Natural killer cell (primary cell): ENCODE data around the gene GOLGA6A. TPM values are rescaled to one million over a fixed set of nuclear protein-coding genes. Genes with fewer than 3 reads are reported as not detected.
A peak's percentile ranks its signal among the peaks of the same experiment; 100 is the strongest.
"Not testable (repeated sequence)": the region's sequence is repeated elsewhere in the genome, so short reads cannot be mapped to it uniquely, and the experiment has no call there.

Source experiments
- ATAC-seq, 3 donors: fragments of 150-1000 bp in 2 of 3; fragments of 200-7000 bp in 1 of 3; cut with Tn5 transposase; 1 replicate in 1 of 3; 2 replicates in 2 of 3; pipeline ENCODE4 v1.10.0; 2021; ENCODE audit warnings: mild to moderate bottlenecking in 2 of 3, moderate library complexity in 2 of 3
- DNase-seq, 2 donors: peaks; one replicate each; pipeline versions ENCODE4 v3.0.0 to v3.0.0-alpha.2; 2013 to 2021; ENCODE audit warnings: mixed read lengths in 1 of 2
- H3K27ac ChIP-seq: one replicate; pipeline ENCODE4 v1.5.1; 2013; ENCODE audit warnings: mild to moderate bottlenecking, low read length
- H3K27me3 ChIP-seq: one replicate; pipeline ENCODE4 v1.6.1; 2013; ENCODE audit warnings: low read length; ENCODE audit not compliant: control insufficient read depth, insufficient read depth
- H3K36me3 ChIP-seq: one replicate; pipeline ENCODE4 v1.6.1; 2013; ENCODE audit warnings: low read length; ENCODE audit not compliant: control insufficient read depth, insufficient read depth
- H3K4me1 ChIP-seq: one replicate; pipeline ENCODE4 v1.6.1; 2013; ENCODE audit warnings: low read length; ENCODE audit not compliant: control insufficient read depth, insufficient read depth
- H3K4me3 ChIP-seq: one replicate; pipeline ENCODE4 v1.5.1; 2013; ENCODE audit warnings: low read length
- H3K9me3 ChIP-seq: one replicate; pipeline ENCODE4 v1.6.1; 2013; ENCODE audit warnings: low read length; ENCODE audit not compliant: control insufficient read depth, insufficient read depth
- H3K27ac Mint-ChIP-seq, 2 donors: one replicate each; pipeline ENCODE4 v1.8.0; 2022; ENCODE audit warnings: mild to moderate bottlenecking in 2 of 2, mixed read lengths in 2 of 2, moderate library complexity in 1 of 2
- H3K27me3 Mint-ChIP-seq, 2 donors: one replicate each; pipeline ENCODE4 v1.8.0; 2022; ENCODE audit warnings: low read depth in 2 of 2, mixed read lengths in 2 of 2
- H3K36me3 Mint-ChIP-seq: one replicate; pipeline ENCODE4 v1.8.0; 2022; ENCODE audit warnings: mixed read lengths
- H3K4me1 Mint-ChIP-seq, 2 donors: one replicate each; pipeline ENCODE4 v1.8.0; 2022; ENCODE audit warnings: mixed read lengths in 2 of 2
- H3K4me3 Mint-ChIP-seq: one replicate; pipeline ENCODE4 v1.8.0; 2022; ENCODE audit warnings: mild to moderate bottlenecking, moderate library complexity, mixed read lengths
- H3K9me3 Mint-ChIP-seq, 2 donors: one replicate each; pipeline ENCODE4 v1.8.0; 2022; ENCODE audit warnings: mixed read lengths in 2 of 2
- CTCF ChIP-seq: fragments of 200-600 bp; IDR thresholded peaks from one replicate; pipeline ENCODE4 v1.8.0; 2022; ENCODE audit warnings: antibody characterized with exemption
- WGBS: methylation state at CpG from one replicate; pipeline ENCODE4 v1.1.7; 2013; ENCODE audit warnings: missing lambda C conversion rate; ENCODE audit not compliant: insufficient coverage; 5-methylcytosine and 5-hydroxymethylcytosine counted together
- intact Hi-C: fragments of 100-400 bp; cut with micrococcal nuclease; formaldehyde crosslinking; loops from one replicate; pipeline ENCODE4 v1.14.2; 2022
- total RNA-seq, 4 donors: library from RNA; stranded (reverse); fragments of 120-200 nt in 1 of 4; gene quantifications; one replicate each; pipeline versions ENCODE4 v1.2.3 to v1.2.4, GENCODE V29; 2013 to 2022

Gene GOLGA6A
- total RNA-seq, 3 donors from 2014 or later (not counting 1 experiment from before 2014, with no cell fraction given) = 0.16 to 0.82 TPM; not detected in 1

GRCh38 chr15:74108111-74108510 is 25.8 kb upstream of the GOLGA6A start:
- no peak for DNase-seq

GRCh38 chr15:74099963-74100733 is 17.8 kb upstream of the GOLGA6A start:
- Mint-ChIP-seq H3K4me3 (peak overlapping the region; percentile 96), H3K27ac (peak overlapping the region; percentile 88)
- H3K36me3 ChIP-seq, H3K27me3 Mint-ChIP-seq, H3K27me3 ChIP-seq, intact Hi-C loops, H3K4me1 ChIP-seq, H3K4me1 Mint-ChIP-seq, H3K36me3 Mint-ChIP-seq, H3K9me3 Mint-ChIP-seq, H3K27ac ChIP-seq, H3K9me3 ChIP-seq: not testable (repeated sequence)
- peak; percentile 69 to 86 (median 84) for ATAC-seq
- H3K4me3 ChIP-seq = peak overlapping the region; percentile 63
- DNase-seq = peak; percentile 59 to 67
- WGBS = 8% methylated on average over 25 of the region's 45 CpGs

More at GRCh38 chr15:74108111-74108510, 25.8 kb upstream of the GOLGA6A start:
- Mint-ChIP-seq H3K4me1 (no peaks in the 10 kb centered on the region), H3K9me3 (no peaks in the 10 kb centered on the region), H3K27ac (no peak overlapping the region), H3K27me3 (no peaks in the 10 kb centered on the region), H3K36me3 (no peaks in the 10 kb centered on the region), H3K4me3 (no peak overlapping the region)
- no peak overlapping the region for H3K27ac ChIP-seq
- TF ChIP-seq CTCF = no peak
- no peak overlapping the region for H3K4me3 ChIP-seq
- no peaks in the 10 kb centered on the region for H3K9me3 ChIP-seq
- H3K4me1 ChIP-seq = no peaks in the 10 kb centered on the region
- intact Hi-C loops = no loop called here
- H3K36me3 ChIP-seq = no peaks in the 10 kb centered on the region
- ATAC-seq = no peak
- WGBS = 86% methylated on average over 5 of the region's 5 CpGs
- H3K27me3 ChIP-seq = no peaks in the 10 kb centered on the region

DNA sequence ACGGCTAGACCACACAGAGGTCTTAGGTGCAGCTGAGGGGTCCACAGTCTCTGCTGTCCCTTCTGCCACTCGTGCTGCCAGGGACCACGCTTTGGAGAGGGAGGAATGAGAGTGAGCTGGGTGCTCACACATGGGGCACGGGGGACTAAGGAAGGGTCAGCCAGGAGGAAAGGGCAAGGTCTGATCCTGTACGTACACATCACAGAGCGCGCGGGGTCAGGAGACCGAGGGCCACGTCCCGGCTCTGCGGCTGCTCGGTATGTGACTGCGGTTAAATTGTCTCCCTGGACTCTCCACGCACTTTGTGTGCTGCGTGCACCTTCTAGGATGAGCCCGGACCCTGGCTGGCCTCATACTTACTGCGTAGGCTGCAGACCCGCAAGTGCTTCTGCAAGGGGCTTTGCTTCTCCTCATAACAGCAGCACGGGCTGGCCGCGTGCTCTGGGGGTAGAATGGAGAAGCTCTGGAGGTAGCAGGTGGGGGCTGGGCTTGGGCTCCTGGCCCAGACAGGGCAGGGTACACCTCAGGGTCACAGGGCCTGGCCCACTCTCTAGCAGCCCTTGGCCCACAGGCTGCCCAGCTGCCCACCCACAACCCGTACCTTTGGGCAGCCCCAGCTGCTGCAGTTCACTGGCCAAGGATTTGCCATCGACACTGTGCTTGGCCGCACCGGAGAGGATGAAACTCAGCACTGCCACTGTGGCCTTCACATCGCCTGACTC is 14.6 kb upstream of the GOLGA6A start:
- H3K4me1 ChIP-seq, H3K27me3 ChIP-seq, H3K36me3 Mint-ChIP-seq, intact Hi-C loops, H3K4me3 ChIP-seq, H3K27ac ChIP-seq, H3K9me3 Mint-ChIP-seq, ATAC-seq, H3K4me1 Mint-ChIP-seq, H3K36me3 ChIP-seq, H3K4me3 Mint-ChIP-seq, H3K27me3 Mint-ChIP-seq, DNase-seq, H3K9me3 ChIP-seq, H3K27ac Mint-ChIP-seq: not testable (repeated sequence)
- no CpG with 5 or more reads among the region's 27 CpGs for WGBS

DNA sequence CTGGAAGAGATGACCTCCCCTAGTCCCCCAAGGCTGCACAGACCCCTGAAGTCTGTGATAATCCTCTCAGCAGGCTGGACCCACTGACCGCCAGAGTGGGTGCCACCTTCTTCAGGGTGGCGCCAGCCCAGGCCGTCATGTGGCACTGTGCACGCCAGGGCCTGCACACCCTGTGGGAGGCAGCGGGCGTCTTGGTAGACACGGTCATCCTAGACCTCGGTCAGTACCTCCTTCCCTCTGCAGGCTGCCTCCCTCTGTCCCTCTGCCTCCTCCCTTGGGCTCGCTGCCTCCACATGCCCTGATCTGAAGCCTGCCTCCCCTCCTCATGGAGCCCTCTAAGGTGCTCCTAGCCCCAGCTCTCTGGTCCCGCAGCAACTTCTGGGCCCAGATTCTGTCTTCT is 13.3 kb upstream of the GOLGA6A start:
- H3K9me3 Mint-ChIP-seq, H3K36me3 Mint-ChIP-seq, H3K4me1 ChIP-seq, H3K27me3 Mint-ChIP-seq, H3K9me3 ChIP-seq, H3K4me3 ChIP-seq, DNase-seq, ATAC-seq, H3K4me3 Mint-ChIP-seq, H3K4me1 Mint-ChIP-seq, H3K27ac ChIP-seq, H3K36me3 ChIP-seq, H3K27ac Mint-ChIP-seq, intact Hi-C loops, H3K27me3 ChIP-seq: not testable (repeated sequence)
- 85% methylated on average over 4 of the region's 10 CpGs for WGBS

DNA sequence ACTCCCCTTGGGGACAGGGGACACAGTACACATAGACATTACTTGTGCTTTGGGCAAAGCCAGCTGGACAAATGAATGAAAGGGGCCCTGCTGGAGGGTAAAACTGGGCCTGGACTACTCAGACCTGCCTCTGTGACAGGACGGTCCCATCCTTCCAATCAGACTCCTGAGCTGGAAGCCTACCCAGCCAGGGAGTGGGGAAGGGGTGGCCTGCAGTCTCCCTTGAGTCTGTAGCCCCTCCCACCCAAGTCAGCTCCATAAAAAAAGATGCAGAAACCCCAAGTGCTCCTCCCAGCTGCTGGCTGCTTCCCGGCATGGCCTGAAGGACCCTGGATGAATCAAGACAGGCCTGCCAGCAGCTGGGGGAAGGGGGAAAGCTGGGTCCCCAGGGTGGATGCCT is 12.2 kb upstream of the GOLGA6A start:
- WGBS = no CpG with 5 or more reads among the region's 2 CpGs
- H3K36me3 ChIP-seq, H3K36me3 Mint-ChIP-seq, intact Hi-C loops, H3K27me3 ChIP-seq, H3K27me3 Mint-ChIP-seq, H3K27ac ChIP-seq, H3K4me3 ChIP-seq, H3K4me1 ChIP-seq, H3K9me3 Mint-ChIP-seq, H3K27ac Mint-ChIP-seq, ATAC-seq, DNase-seq, H3K4me1 Mint-ChIP-seq, H3K9me3 ChIP-seq, H3K4me3 Mint-ChIP-seq: not testable (repeated sequence)

- H3K27ac Mint-ChIP-seq, H3K27me3 ChIP-seq, H3K9me3 Mint-ChIP-seq, H3K36me3 ChIP-seq, H3K4me1 ChIP-seq, H3K27me3 Mint-ChIP-seq, H3K9me3 ChIP-seq, H3K27ac ChIP-seq, H3K4me3 ChIP-seq, intact Hi-C loops, H3K4me3 Mint-ChIP-seq, H3K36me3 Mint-ChIP-seq, DNase-seq, ATAC-seq, H3K4me1 Mint-ChIP-seq: not testable (repeated sequence)
- WGBS = 89% methylated on average over 8 of the region's 9 CpGs
Measured at GRCh38 chr15:74075781-74076180, 6.6 kb downstream of the GOLGA6A start.

DNA sequence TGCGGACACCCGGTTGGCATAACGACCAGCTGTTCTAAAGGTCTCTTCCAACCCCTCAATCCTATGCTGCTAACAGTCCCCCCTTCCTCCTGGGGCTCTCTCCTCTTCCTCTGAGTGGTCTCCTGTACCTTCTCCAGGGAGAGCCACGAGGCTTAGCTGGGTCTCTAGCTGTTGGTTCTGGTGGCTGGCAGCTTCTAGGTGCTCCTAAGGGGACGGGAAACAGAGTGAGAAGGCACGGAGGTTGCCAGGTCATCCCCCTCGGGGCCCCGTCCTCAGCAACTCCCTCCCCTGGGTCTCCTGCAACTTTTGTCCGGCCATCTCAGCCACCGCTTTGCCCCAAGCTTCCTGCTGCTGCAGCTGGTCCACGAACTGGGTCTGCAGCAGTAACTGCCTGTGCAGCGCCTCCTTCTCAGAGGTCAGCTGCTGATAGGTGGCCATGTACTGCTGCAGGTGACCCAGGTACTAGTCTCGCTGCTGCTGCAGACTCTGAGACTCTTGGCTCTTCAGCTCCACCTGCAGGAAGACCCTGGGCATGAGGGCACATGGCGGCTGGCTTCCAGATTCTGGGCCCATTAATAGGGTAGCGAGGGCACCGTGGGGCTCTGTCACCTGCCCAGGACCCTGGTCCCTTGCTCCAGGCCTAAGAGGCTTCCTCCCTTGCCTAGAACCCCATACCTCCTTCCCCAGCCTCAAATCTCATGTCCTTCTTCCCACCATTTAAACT is 9.6 kb downstream of the GOLGA6A start:
- H3K27ac ChIP-seq, H3K9me3 Mint-ChIP-seq, H3K9me3 ChIP-seq, DNase-seq, H3K4me1 Mint-ChIP-seq, H3K27me3 Mint-ChIP-seq, intact Hi-C loops, H3K4me3 Mint-ChIP-seq, H3K27me3 ChIP-seq, H3K27ac Mint-ChIP-seq, H3K36me3 Mint-ChIP-seq, H3K4me1 ChIP-seq, H3K4me3 ChIP-seq, ATAC-seq, H3K36me3 ChIP-seq: not testable (repeated sequence)
- WGBS = 73% methylated on average over 2 of the region's 16 CpGs
